OCI-M1 (cell line): ENCODE results near the gene OR6S1.
"Not testable (repeated sequence)": the region's sequence is repeated elsewhere in the genome, so short reads cannot be mapped to it uniquely, and the experiment has no call there.

Experiments used
- DNase-seq: peaks from one replicate; lab custom pipeline; 2025; lab: John Stamatoyannopoulos, UW

OR6S1 gene

DNA sequence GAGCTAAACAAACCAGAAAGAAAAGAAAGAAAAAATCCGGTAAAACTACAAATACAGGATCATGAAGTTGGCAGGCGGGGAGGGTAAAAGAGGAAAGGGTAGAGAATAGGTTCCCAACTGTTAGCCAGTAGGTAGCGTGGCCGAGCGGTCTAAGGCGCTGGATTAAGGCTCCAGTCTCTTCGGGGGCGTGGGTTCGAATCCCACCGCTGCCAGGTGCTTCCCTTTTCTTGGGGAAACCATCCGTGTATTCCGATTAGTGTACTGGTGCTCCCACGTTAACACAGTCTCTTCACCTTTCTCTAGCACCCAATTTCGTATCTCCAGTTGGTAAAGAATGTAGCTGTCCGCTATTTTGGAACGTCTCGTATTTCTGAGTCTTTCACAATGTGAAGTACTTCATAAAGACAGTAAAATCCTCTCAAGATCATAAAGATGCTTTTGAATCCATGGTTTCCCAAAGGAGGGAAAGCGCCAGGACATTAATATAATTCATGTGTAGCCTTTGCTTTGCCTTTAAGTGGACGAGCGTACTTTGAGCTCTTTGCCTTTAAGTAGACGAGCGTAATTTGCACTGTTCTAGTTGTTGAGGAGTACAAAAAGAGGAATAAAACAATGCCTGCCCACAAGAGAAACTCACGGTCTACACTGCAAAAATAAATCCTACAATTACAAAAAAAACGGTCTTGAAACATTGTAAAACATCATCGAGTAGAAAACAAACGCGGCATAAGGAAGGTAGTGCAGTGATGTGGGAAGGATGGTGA lies 31.3 kb downstream of the OR6S1 start:
- DNase-seq, result peak; percentile 92

DNA sequence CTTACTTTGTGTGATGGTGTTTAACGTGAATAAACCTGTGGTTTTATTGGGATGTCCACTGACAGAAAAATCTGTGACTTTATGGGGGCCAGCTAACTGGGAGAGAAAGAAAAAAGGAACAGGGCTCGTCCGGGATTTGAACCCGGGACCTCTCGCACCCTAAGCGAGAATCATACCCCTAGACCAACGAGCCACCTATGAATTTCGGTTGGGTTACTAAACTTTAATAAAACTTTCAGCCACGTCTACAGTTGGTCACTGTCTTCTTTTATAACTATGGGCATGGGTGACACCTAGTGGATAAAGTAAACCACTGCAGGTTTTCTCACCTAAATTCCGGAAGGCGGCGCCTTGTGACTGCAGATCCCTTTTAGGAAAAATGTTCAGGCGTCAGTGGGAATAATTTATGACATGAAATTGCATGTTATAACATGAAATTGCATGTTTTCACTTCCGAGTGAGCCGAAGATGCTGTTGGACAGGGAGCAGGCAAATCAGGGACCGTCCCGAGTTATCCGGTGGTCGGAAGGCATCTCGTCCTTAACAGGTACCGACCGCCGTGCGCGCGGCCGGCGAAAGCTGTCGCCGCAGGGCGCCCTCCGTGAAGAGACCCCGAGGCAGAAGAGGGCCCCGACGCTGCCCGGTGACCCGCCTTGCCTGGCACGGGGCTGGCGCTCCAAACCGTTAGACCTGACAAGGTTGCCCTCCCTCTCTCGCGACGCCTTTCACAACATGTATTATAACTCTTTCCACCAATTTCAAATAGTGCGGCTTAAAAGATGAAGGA lies 32.1 kb downstream of the OR6S1 start:
- DNase-seq, result peak; percentile 93

DNA sequence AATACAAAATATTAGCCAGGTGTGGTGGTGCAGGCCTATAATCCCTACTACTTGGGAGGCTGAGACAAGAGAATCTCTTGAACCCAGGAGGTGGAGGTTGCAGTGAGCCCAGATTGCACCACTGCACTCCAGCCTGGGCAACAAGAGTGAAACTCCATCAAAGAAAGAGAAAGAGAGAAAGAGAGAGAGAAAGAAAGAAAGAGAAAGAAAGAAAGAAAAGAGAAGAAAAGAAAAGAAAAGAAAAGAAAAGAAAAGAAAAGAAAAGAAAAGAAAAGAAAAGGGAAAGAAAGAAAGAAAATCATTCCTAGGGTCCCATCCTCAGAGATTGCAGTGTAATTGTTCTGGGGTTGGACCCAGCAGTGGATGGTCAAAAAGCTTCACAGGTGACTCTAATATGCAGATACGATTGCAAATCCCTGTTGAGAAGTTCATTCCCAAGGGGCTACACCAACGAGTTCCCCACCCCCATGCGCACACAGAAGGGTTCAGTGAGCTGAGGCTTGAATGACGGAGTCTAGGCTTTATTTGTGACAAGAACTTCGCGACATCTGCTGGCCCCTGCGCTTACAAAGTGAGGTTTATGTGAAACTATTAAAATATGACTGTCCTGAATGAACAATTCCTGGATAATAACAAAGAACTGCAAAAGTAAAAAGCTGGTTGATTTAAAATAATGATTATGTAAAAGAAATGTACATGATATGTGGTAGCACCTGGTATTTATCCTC lies 32.9 kb downstream of the OR6S1 start:
- peak; percentile 43 for DNase-seq

DNA sequence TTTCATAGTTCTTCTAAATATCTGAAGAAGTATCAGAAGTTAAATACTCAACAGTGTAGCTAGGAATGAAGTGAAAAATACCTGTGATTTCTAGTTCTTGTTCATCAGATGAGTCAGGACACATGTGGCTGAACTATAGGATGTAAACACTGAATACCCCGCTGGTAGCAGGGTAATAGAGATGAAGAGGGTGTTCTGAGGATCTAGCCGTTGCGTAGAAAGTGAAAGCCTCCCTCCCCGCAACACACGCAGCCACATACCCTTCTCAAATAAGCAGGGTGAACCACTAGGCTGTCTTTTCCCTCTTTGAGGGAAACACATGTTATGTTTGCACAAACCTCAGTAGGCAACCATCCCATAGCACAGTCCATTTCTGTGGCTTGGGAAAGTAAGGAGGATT lies 33.9 kb downstream of the OR6S1 start:
- DNase-seq, result no peak

DNA sequence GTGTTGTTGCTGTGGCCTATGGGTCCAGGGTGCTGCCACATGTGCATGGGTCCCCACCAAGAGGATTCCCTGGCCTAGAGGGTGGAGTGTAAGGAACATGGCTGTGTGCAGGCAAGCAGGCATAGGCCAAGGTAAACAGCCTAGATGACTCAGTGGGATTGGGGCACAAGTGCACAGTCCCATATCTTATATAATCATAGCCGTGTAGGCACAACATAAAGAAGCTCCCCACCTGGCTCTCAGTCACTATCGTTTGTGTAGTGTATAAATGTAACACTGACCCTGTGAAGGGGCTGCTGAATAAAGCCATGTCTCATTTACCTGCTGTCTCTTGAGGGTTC lies 34.6 kb downstream of the OR6S1 start:
- no peak for DNase-seq

DNA sequence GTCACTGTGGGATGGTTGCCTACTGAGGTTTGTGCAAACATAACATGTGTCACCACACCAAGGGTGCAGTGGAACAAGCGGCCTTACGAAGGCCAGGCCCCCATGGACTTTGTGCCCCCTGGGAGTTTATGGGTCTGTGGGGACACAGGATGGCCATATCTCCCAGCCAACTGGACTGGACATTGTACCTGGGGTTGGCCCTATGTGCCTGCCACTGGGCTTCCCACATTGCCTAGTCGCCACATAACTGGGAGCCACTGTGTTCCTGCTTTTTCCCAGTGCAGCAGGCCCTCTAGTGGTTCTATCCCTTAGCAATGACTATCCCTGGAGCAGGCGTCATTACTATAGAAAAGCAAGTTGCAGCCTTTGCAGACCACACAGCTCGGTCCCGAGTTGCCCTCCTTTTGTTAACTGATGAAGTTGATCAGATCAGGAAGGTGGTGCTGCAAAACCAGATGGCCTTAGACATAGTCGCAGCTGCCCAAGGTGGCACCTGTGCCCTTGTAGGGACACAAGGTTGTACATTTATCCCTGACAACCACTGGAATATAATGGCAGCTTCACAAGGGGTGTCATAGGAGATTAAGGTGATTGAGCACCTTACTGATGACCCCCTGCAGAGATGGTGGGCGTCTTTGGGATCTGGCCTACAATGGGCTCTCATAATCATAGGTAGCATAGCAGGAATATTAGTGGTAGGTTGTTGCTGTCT lies 35.1 kb downstream of the OR6S1 start:
- DNase-seq, result peak; percentile 73

DNA sequence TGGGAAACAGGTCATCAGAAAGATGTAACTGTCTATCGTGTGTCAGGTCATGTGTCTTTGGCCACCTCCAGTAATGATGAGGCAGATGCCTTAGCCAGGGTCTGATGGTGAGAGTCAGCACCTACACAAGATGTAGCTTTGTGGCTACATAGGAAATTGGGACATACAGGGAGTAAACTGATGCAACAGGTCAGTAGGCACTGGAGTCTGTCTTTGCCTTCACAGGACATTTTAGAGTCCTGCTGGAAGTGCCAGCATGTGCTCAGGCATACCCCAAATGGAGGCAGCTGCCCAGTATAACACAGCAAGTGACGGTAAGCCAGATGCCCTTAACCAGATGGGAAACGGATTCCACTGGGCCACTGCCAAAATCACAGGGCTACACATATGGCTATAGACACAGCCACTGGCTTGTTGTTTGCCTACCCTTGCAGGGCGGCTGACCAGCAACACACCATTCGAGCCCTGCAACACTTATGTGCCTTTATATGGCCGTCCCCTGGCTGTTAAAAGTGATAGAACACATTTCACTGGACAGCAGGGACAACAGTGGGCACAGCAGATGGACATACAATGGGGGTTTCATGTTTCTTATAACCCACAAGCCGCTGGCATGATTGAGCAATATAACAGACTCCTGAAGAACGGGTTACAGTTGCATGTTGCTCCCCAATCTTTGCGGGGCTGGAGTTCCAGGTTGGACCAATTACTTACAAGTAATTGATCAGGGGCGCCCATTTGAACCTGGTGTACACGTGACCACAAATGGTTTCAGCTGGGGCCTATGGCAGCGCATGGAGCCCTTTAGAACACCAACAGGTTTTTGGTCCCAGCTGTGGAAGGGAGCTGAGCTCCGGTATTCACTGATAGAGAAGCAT lies 37.4 kb downstream of the OR6S1 start:
- DNase-seq, result no peak

DNA sequence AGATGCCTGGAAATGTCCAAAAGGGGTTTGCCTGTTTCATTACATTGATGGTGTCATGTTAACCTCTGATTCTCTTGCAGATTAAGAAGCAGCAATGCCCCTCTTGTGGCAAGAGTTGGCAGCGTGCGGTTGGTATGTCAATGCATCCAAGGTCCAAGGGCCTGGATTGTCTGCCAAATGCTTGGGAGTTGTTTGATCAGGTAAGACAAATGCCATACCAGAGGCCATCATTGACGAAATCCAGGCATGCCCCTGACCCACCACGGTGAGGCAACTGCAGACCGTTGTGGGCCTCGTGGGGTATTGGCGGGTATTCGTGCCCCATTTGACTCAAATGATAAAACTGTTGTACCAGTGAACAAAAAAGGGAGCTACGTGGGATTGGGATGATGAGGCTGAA lies 38.9 kb downstream of the OR6S1 start:
- no peak for DNase-seq

DNA sequence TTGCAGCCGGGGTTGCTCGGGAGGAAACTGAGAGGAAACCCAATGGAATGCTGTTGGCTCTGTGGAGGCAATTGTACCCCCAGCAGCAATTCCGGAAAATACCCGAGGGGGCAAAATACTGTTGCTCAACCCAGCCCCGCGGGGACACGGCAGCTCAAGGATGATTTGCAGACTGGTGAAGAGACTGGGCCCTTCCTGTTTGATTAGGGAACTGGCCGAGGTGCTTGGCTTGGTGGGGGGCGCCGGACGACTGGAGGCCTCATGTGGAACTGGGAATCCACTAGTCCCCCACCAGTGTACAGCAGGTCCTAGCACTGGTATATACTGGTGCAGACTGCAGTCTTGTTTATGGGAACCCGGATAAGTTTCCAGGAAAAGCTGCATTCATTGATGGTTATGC lies 40.0 kb downstream of the OR6S1 start:
- DNase-seq, result peak; percentile 11

DNA sequence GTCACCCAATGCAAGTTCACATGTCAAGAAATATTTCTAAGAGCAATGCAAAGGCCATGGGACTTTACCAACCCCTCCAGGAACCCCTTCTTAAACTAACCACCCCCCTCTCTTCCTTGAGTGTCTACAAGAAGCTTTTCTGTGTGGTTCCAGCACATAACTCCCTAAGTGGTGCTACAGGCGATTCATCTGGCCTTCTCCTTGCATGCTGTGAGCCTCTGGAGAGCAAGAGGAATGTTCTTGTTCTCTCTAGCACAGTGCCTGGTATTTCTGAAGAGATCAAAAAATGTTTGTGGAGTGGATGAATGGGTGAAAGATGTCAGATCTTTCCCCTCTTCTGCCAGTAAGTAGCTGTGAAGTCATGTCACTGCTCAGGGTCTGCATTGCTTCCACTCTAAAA lies 44.4 kb downstream of the OR6S1 start:
- DNase-seq, result no peak

DNA sequence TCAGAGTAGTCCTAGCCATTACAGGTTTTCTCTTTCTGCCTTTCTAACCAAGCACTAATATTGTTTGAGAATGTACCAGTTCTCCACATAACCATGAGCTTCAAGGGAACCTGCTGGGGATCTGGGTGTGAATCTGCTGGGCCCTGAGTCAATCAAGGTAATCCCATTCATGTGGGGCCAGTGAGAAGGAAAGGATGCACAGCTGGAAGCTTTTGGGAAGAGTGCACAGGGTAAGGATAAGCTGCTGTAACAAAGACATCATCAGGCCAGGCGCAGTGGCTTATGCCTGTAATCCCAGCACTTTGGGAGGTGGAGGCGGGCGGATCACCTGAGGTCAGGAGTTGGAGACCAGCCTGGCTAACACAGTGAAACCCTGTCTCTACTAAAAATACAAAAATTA lies 45.8 kb downstream of the OR6S1 start:
- not testable (repeated sequence) for DNase-seq

DNA sequence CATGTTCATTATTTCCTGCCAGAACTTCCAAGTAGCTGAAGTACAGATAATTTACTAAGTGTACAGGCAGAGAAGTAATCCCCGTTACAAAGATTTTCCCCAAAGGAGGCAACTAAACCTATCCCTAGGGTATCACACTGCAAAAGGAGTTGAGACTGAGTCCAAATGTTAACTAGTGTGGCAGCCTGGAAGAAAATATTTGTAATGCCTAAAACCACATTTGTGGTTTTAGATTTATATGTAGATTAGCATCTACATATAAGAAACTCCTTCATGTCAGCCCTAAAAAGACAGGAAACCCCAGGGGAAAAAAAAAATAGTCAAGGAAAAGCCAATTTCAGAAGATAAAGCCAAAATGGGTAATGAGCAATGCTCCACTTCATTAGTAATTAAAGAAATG lies 48.9 kb downstream of the OR6S1 start:
- DNase-seq, result peak; percentile 26

DNA sequence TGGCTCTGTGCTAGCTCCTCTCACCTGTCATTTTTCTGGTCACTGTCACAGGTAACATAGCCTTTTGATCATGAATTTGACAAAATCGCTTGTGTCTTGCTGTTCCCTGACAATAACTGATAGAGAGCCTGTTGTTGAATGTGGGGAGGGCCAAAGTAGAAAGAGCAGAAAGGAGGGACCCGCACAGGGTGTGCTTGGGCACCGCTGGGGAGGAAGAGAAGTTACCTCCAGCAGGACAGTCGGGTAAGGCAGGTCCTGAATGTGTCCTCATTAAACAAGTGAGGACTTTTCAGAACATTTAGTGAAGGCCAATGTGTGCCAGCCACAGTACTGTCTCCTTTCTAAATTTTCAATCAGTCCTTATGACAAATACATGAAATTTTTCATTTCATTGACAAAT lies 50.3 kb downstream of the OR6S1 start, which contains the start of gene RNASE12:
Gene RNASE12, minus strand, starts transcription at position 142 of the 400 bp plus-strand sequence. CDS start 653 bp downstream, outside the sequence.
- no peak for DNase-seq
